Breast epithelium (tissue), 3 donors: ENCODE data around the gene GORASP1.

Source experiments
- POLR2A ChIP-seq: fragments of 450-650 bp; IDR thresholded peaks from one replicate; pipeline ENCODE4 v1.6.1; 2016; ENCODE audit warnings: antibody characterized with exemption, mild to moderate bottlenecking, moderate library complexity
- POLR2AphosphoS5 ChIP-seq, 3 donors: sonication (generic); formaldehyde crosslinking; IDR thresholded peaks; one replicate each; pipeline ENCODE4 v1.6.1; 2017; ENCODE audit warnings: antibody characterized with exemption in 3 of 3

- TF ChIP-seq POLR2AphosphoS5 (IDR thresholded peaks at IDR 0.05) (no peak), POLR2A (no peak)
Measured at GRCh38 chr3:39153977-39154279, 46.5 kb upstream of the GORASP1 start.
